ENCODE results near the gene EXT2. TPM values are rescaled to one million over a fixed set of nuclear protein-coding genes. Genes with fewer than 3 reads are reported as not detected.

The EXT2 gene
- total RNA-seq, 3 donors from 2014 or later (not counting 1 experiment from before 2014, with no cell fraction given), result 44.2 to 50.3 (median 45.8) TPM

- no peak for DNase-seq
- ATAC-seq, result no peak
- Histone ChIP-seq H3K4me3 (ENCODE audit: low read length) (no peak overlapping the region), H3K36me3 (ENCODE audit: control insufficient read depth, insufficient read depth, low read length) (no peaks in the 10 kb centered on the region), H3K27ac (ENCODE audit: low read length) (no peak overlapping the region), H3K9me3 (ENCODE audit: control insufficient read depth, insufficient read depth, low read length) (no peaks in the 10 kb centered on the region), H3K4me1 (ENCODE audit: control insufficient read depth, insufficient read depth, low read length) (no peaks in the 10 kb centered on the region), H3K27me3 (ENCODE audit: control insufficient read depth, insufficient read depth, low read length) (no peaks in the 10 kb centered on the region)
- H3K27me3 Mint-ChIP-seq (ENCODE audit: low read depth in 2 of 2), result no peaks in the 10 kb centered on the region
- H3K4me1 Mint-ChIP-seq, result peaks cover 20 to 25% of the 10 kb centered on the region in 2 donors
- intact Hi-C loops (cut with micrococcal nuclease), result no loop called here
- H3K9me3 Mint-ChIP-seq, result no peaks in the 10 kb centered on the region
- no peak overlapping the region for H3K27ac Mint-ChIP-seq
- H3K36me3 Mint-ChIP-seq, result no peaks in the 10 kb centered on the region
- 92% methylated on average over 3 of the region's 3 CpGs for whole genome bisulfite sequencing (ENCODE audit: insufficient coverage)
- no peak overlapping the region for H3K4me3 Mint-ChIP-seq
- TF ChIP-seq CTCF (IDR thresholded peaks at IDR 0.05), result no peak
These were observed 82.9 kb downstream of the EXT2 start for GRCh38 chr11:44178381-44178780.

- intact Hi-C loops (cut with micrococcal nuclease), result no loop called here
- no peak overlapping the region for H3K4me3 Mint-ChIP-seq
- 91% methylated on average over 3 of the region's 4 CpGs for WGBS (ENCODE audit: insufficient coverage)
These were observed 83.7 kb downstream of the EXT2 start for GRCh38 chr11:44179173-44179572.

GRCh38 chr11:44180107-44180506, 84.6 kb downstream of the EXT2 start:
- Histone ChIP-seq H3K27ac (ENCODE audit: low read length) (no peak overlapping the region), H3K36me3 (ENCODE audit: control insufficient read depth, insufficient read depth, low read length) (no peaks in the 10 kb centered on the region), H3K9me3 (ENCODE audit: control insufficient read depth, insufficient read depth, low read length) (no peaks in the 10 kb centered on the region), H3K27me3 (ENCODE audit: control insufficient read depth, insufficient read depth, low read length) (no peaks in the 10 kb centered on the region), H3K4me1 (ENCODE audit: control insufficient read depth, insufficient read depth, low read length) (no peaks in the 10 kb centered on the region), H3K4me3 (ENCODE audit: low read length) (no peak overlapping the region)
- intact Hi-C loops (cut with micrococcal nuclease), result no loop called here
- H3K27ac Mint-ChIP-seq, result no peak overlapping the region
- TF ChIP-seq CTCF (IDR thresholded peaks at IDR 0.05), result no peak
- no peak overlapping the region for H3K4me3 Mint-ChIP-seq
- H3K36me3 Mint-ChIP-seq, result no peaks in the 10 kb centered on the region
- ATAC-seq, result no peak
- no peaks in the 10 kb centered on the region for H3K27me3 Mint-ChIP-seq (ENCODE audit: low read depth in 2 of 2)
- no peaks in the 10 kb centered on the region for H3K9me3 Mint-ChIP-seq
- WGBS (ENCODE audit: insufficient coverage), result 100% methylated on average over 1 of the region's 2 CpGs
- peaks cover 32% of the 10 kb centered on the region in 2 donors for H3K4me1 Mint-ChIP-seq
- DNase-seq, result no peak

More at GRCh38 chr11:44179173-44179572, 83.7 kb downstream of the EXT2 start:
- H3K27ac Mint-ChIP-seq, result no peak overlapping the region
- no peaks in the 10 kb centered on the region for H3K9me3 Mint-ChIP-seq
- Histone ChIP-seq H3K36me3 (ENCODE audit: control insufficient read depth, insufficient read depth, low read length) (no peaks in the 10 kb centered on the region), H3K27me3 (ENCODE audit: control insufficient read depth, insufficient read depth, low read length) (no peaks in the 10 kb centered on the region), H3K4me1 (ENCODE audit: control insufficient read depth, insufficient read depth, low read length) (no peaks in the 10 kb centered on the region), H3K27ac (ENCODE audit: low read length) (no peak overlapping the region), H3K9me3 (ENCODE audit: control insufficient read depth, insufficient read depth, low read length) (no peaks in the 10 kb centered on the region), H3K4me3 (ENCODE audit: low read length) (no peak overlapping the region)
- no peak for DNase-seq
- no peak for ATAC-seq
- no peaks in the 10 kb centered on the region for H3K36me3 Mint-ChIP-seq
- TF ChIP-seq CTCF (IDR thresholded peaks at IDR 0.05), result no peak
- peaks cover 27 to 31% of the 10 kb centered on the region in 2 donors for H3K4me1 Mint-ChIP-seq
- no peaks in the 10 kb centered on the region for H3K27me3 Mint-ChIP-seq (ENCODE audit: low read depth in 2 of 2)

- Mint-ChIP-seq H3K9me3 (peaks cover 4 to 7% of the 10 kb centered on the region in 2 donors), H3K36me3 (peaks cover 24% of the 10 kb centered on the region), H3K27ac (no peak overlapping the region), H3K27me3 (ENCODE audit: low read depth in 2 of 2) (no peaks in the 10 kb centered on the region), H3K4me1 (peaks cover 34 to 41% of the 10 kb centered on the region in 2 donors), H3K4me3 (no peak overlapping the region)
- Histone ChIP-seq H3K4me1 (ENCODE audit: control insufficient read depth, insufficient read depth, low read length) (no peaks in the 10 kb centered on the region), H3K27ac (ENCODE audit: low read length) (no peak overlapping the region), H3K36me3 (ENCODE audit: control insufficient read depth, insufficient read depth, low read length) (peaks cover 4% of the 10 kb centered on the region), H3K4me3 (ENCODE audit: low read length) (no peak overlapping the region), H3K9me3 (ENCODE audit: control insufficient read depth, insufficient read depth, low read length) (peaks cover 6% of the 10 kb centered on the region), H3K27me3 (ENCODE audit: control insufficient read depth, insufficient read depth, low read length) (no peaks in the 10 kb centered on the region)
- no peak for TF ChIP-seq CTCF (IDR thresholded peaks at IDR 0.05)
- ATAC-seq (no peak), DNase-seq (no peak)
- intact Hi-C loops (cut with micrococcal nuclease), result no loop called here
These were observed 90.0 kb downstream of the EXT2 start for GRCh38 chr11:44185522-44185921.

All from natural killer cell (primary cell).